GM18951 (cell line): ENCODE data around the gene DOLPP1.
"Not testable (repeated sequence)": the region's sequence is repeated elsewhere in the genome, so short reads cannot be mapped to it uniquely, and the experiment has no call there.

ENCODE experiments used
- POLR2A ChIP-seq: IDR thresholded peaks from 4 replicates; pipeline ENCODE4 v1.6.1; 2011; ENCODE audit warnings: mild to moderate bottlenecking; ENCODE audit not compliant: insufficient read length, insufficient read depth; ENCODE audit errors: extremely low read depth
- in situ Hi-C: fragments of 300-500 bp; cut with MboI; formaldehyde crosslinking; loops from one replicate; pipeline ENCODE4 v1.12.0; 2022; ENCODE audit warnings: low sequenced_read_pairs, mixed read lengths, inconsistent platforms; ENCODE audit not compliant: unreplicated experiment

The DOLPP1 gene, protein sequence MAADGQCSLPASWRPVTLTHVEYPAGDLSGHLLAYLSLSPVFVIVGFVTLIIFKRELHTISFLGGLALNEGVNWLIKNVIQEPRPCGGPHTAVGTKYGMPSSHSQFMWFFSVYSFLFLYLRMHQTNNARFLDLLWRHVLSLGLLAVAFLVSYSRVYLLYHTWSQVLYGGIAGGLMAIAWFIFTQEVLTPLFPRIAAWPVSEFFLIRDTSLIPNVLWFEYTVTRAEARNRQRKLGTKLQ

DNA sequence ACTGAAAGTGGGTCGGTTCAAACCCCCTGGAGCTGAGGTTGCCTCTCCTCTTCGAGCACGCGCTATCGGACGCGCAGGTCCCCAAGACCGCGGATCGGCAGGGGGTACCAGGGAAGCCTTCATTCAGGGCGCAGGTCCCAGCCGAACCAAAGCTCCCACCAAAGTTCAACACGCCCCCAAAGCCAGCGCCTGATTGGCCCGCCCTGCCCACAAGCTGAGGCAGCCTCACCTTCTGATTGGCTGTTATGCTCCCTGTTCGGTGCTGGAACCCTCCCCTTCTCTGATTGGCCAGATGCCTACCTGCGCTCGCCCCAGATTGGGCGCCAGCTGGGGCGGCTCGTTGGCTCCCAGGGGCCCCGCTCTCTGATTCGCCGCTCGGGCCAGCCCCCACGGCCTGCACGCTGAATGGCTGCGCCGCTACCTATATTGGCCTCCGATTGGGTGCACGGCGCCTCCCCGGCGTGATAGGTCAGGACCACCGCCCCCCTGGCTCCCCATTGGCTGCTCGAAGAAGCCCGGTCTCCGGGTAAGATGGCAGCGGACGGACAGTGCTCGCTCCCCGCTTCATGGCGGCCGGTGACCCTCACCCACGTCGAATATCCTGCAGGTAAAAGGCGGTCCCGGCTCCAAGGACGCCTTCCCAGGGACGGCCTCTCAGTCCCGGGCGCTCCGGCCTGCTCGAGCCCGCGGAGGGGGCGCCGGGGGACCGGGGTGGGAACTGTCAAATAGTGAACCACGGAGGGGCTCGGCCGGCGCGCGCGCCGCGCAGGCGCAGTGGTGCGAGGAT is at the start of gene DOLPP1:
Gene DOLPP1, plus strand, starts transcription at position 511 of the 787 bp plus-strand sequence. Its CDS starts 21 bp downstream, at position 532.
- TF ChIP-seq POLR2A = peak; percentile 87

DNA sequence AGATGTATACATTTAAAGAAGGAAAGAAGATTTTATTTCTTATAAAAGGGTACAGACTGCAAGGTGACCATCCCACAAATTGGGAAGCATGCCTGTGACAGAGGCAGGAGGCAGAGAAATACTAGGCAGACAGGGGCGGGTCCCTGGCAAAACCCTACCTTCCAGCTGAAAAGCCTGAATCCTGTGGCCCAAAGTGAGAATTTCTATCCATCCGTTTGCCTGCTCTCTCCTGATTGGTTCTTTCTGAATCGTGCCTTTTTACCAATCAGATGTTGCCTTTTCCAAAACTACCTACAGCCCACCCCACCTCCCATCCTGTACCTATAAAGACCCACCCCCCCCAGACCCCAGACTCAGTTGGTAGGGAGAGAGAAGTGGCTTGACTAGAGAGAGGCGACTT is 49.4 kb upstream of the DOLPP1 start:
- TF ChIP-seq POLR2A = no peak
- in situ Hi-C loops = no loop called here

More for the DNA sequence above, at the start of gene DOLPP1:
- in situ Hi-C loops = no loop called here

DNA sequence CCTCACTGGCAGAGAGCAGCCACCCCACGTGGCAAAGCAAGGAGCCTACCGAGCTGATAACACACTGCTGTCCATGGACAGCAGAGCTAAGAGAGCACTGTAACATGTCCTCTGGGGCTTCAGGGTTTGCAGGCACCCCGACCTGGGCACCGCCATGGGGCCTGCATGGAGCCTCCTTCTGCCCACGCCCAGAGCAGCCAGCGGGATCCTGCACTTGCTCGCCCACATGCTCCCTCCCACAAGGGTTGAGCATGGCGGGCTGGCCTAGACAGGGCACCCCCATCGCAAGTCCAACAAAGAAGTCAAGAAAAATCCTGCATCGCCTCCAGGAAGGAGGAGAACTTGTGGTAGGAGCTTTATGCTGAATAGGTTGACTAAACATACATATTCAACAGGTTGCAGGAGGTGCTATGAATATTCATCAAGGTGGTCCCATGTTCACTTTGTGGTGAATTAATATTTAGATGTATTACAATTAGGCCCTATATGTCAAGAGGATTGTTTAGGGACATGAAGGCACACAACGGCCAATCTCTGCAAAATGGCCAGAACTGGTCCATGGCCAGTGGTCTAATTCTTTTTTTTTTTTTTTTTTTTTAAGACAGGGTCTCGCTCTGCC is 48.3 kb upstream of the DOLPP1 start:
- in situ Hi-C loops = no loop called here
- TF ChIP-seq POLR2A = no peak

DNA sequence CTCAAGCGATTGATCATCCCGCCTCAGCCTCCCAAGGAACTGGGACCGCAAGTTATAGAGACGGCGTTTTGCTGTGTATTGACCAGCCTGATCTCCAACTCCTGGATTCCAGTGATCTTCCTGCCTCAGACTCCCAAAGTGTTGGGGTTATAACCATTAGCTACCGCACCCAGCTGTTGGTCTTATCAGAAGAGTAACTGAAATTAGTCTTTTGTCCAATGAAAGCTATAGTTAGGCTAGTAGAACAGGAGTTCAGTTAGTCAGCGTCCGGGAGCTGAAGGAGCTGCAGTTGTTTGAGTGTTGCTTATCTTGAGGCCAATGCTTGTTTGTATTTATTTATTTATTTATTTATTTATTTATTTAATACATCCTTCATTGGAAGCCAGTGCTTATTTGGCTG is 47.7 kb upstream of the DOLPP1 start:
- in situ Hi-C loops = no loop called here
- TF ChIP-seq POLR2A = no peak

DNA sequence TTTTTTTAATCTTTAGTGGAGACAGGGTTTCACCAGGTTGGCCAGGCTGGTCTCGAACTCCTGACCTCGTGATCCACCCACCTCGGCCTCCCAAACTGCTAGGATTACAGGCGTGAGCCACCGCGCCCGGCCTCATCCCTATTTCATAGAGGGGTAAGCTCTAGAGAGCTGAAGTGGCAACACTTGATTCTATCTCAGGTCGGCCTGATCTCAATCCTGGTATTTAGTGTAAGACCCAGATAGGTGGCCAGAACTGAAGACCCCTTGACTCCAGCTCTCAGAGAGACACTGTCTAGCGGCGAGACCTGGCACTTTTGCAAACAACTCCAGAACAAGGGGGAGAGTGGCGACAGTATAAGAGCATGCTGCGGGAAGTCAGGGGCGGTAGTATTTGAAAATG is 45.1 kb upstream of the DOLPP1 start:
- in situ Hi-C loops = not testable (repeated sequence)

DNA sequence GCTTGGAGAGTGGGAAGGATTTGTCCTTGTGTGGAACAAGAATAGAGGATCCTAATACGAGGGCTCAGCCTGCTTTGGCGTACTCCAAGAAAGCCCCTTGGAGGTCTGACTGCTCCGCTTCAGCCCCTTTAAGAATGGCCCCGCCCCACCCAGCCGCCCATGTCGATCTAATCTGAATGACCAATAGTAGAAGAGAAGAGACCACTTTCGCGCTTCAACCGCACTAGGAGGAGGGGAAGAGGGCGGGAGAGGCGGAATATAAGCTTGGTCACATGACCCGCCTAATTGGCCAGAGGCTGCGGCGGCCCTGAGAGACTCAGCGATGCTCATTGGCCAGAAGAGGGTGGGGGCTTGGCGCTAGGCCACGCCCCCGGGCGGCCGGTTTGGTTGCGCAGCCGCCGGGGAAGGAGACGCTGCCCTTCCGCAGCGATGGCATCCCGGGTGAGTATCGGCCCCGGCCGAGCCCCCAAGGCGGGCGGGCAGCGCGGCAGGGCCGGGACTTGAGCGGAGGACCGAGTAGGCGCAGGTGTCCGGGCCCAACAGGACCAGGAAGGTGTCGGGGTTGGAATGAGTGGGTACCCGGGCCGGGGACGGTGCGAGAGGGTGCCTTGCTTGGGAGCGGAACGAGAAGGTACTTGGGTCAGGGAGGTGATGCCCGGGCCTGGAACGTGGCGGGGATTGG is 44.5 kb upstream of the DOLPP1 start, which contains the start of gene MIGA2:
Gene MIGA2, plus strand, starts transcription at position 386 of the 682 bp plus-strand sequence. CDS start 3,969 bp downstream, outside the sequence.
- in situ Hi-C loops = no loop called here
- TF ChIP-seq POLR2A = peak; percentile 94

DNA sequence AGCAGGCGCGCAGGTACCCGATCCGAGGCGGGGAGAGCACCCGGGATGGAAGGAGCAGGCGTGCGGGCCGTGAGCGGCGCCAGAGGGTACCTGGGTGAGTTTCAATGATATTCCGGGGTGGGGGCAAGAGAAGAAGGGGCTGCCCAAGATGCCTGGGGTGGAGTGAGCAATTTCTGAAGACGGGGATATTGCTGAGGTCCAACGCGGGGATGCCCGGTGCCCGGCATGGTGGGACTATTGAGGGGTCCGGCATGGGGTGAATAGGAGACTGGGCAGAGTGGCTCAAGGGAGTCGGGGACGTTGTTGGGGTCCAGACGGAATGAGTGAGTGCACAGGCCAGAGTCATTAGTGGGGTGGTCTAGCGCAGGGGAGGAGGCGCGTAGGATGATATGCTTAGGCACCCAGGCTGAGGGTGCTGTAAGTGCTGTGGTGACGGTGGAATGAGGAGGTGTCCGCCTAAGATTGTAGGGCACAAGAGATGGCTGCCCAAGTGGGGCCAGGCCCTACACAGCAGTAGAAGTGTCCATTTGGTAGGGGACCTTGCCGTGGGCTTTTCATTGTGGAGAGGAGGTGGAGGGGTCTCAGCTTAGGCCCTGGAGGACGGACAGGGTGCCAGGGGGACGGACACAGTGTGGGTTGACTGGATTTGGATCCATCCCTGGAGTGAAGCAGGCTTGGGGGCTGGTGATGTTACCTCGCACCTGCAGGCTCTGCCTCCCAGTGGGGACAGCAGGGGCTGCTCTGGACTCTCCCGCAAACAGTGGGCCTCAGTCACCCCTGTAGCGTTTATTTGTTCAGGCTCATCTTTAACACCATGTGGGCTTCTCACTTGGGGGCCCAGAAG is 43.8 kb upstream of the DOLPP1 start:
- no peak for TF ChIP-seq POLR2A
- in situ Hi-C loops = no loop called here

DNA sequence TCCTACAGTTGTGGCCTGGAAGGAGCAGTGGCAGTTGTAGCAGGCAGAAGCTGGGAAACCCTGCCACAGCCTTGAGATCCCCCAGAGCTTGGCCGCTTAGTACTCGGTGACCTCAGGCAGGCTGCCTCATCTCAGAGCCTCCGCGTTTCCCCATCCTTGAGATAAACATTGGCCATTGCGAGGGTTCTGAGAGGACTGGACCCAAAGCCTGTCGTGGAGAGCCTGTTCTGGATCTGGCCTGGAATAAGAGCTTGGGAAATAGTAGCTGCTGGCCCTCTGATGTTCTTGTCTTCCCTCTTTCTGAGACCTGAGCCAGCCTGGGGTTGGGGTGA is 43.2 kb upstream of the DOLPP1 start:
- no peak for TF ChIP-seq POLR2A
- in situ Hi-C loops = no loop called here

DNA sequence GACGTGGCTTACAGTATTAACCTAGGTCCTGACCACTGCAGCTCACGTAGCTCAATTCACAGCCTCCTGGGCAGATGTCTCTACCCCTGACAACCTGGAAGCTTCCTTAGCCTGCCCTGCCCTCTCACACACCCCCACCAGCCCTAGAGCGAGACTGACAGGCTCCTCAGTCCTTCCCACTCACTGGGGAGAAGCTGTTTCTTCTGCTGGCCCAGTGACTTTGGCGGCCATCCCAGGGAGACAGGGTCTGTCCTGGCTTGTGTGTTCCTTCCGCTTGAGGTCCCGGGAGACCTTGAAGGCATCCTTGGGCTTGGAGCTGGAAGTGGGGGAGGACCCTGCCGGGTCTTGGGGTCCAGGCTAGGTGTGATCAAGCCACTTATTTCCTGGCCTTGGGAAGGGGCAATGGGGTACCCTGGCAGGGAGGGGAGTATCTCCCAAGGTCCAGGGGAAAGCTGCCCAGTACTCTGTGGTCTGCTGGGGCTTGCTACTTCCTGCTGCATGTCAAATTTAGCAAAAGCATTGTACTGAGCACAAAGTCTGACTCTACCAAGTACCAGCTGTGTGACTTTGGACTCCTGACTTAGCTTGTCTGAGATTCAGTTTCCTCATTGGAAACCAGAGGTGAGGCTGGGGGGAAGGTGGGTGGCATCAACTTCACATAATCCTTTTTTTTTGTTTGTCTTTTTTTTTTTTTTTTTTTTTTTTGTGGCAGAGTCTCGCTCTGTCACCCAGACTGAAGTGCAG is 42.6 kb upstream of the DOLPP1 start:
- in situ Hi-C loops = no loop called here
- no peak for TF ChIP-seq POLR2A

DNA sequence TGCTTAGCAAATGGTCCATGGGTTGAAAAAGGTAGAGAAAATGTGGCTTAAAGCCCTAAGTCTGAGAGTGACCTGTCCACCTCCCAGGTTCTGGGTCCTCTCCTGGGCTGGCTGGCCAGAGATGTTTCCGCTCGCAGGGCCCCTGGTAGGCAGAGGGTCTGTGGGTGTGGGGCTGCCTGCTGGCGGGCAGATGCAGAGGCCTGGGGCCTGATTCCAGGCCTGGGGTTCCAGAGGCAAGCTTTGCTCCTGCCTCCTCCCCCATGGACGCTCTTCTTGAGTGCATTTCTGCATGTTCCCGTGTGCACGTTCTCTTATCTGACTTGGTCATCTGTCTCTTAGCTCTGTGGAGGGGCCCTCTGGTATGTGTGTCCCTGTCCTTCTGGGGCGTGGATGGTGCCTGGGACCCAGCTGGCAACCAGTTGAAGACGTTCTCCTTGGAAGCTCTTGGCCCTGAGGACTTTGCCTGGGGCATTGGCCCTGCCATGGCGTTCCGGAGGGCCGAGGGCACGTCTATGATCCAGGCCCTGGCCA is 40.7 kb upstream of the DOLPP1 start:
- in situ Hi-C loops = no loop called here
- TF ChIP-seq POLR2A = no peak

DNA sequence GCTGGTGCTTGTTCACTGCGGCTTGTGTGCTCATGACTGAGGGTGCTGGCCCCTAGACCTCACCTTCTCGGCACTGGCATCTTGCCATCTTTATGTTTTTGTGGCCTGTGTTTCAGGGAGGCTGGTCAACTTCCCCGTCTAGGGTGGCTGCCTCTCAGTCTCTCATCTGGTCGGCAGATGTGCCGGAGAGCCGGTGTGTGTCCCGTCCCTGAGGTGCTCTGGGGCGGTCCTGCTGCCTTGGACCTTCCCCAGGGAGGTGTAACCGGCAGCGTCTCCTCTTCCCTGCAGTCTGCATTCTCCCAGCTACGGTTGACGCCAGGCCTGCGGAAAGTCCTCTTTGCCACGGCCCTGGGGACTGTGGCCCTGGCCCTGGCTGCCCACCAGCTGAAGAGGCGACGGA is 38.9 kb upstream of the DOLPP1 start:
- in situ Hi-C loops = no loop called here
- TF ChIP-seq POLR2A = no peak

DNA sequence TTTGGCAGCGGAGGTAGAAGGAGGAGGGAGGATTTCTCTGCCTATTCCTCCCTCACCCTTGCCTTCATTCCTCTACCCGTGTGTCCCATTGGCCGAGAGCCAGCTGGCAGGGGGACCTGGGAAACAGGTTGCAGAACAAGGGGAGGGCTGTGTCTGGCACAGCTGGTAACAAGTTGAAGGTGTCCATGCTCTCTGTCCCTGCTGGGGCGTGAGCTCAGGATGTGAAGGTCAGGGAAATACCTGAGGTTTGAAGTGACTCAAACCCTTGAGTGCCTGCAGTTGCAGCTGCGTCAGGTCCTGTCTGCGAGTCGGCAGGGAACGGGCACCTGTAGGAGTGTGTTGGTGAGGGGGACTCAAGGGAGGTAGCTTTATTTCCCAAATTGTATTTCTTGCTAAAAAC is 28.3 kb upstream of the DOLPP1 start:
- in situ Hi-C loops = no loop called here
- TF ChIP-seq POLR2A = no peak
